HG03378 (cell line): ENCODE measurements around the gene CEP63.
"Not testable (repeated sequence)": the region's sequence is repeated elsewhere in the genome, so short reads cannot be mapped to it uniquely, and the experiment has no call there.

Source experiments
- ATAC-seq: cut with Tn5 transposase; IDR thresholded peaks from one replicate; pipeline ENCODE4 v1.9.1; 2021; ENCODE audit warnings: mild to moderate bottlenecking, moderate library complexity; ENCODE audit not compliant: unreplicated experiment

CEP63 gene

DNA sequence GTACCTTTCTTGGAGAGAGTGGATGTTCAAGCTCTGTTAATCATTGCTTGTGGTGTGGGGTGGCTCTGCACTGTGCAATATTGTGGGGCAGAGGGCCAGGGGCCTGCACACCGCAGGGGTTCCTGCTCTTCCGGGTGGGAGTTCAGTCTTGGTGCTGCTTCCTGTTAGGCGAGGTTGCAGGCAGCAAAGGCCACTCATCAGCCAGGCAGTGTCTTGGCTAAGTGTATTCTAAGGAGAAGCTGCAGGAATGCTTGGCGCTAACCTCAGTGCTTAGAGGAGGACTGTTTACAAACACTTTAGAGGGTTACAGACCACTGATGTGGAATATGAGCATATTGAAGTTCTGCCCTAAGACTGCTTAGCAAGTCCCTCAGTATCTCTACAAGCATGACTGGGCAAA, 81.7 kb downstream of the CEP63 start:
- ATAC-seq = no peak

DNA sequence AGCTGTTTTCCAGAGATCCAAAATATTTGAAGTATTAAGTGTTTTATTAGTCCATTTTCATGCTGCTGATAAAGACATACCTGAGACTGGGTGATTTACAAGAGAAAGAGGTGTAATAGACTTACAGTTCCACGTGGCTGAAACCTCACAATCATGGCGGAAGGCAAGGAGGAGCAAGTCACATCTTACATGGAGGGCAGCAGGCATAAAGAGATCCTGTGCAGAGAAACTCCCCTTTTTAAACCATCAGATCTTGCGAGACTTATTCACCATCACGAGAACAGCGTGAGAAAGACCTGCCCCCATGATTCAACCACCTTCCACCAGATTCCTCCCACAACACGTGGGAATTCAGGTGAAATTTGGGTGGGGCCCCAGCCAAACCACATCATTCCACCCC, 82.9 kb downstream of the CEP63 start:
- no peak for ATAC-seq

DNA sequence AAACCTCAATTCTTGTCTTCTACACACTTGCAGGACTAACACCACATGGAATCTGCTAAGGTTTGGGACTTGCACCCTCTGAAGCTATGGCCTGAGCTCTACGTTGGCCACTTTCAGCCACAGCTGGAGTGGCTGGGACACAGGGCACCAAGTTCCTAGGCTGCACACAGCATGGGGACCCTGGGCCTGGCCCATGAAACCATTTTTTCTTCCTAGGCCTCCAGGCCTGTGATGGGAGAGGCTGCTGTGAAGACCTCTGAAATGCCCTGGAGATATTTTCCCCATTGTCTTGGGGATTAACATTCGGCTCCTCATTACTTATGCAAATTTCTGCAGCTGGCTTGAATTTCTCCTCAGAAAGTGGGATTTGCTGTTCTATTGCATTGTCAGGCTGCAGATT, 84.0 kb downstream of the CEP63 start:
- ATAC-seq = not testable (repeated sequence)

DNA sequence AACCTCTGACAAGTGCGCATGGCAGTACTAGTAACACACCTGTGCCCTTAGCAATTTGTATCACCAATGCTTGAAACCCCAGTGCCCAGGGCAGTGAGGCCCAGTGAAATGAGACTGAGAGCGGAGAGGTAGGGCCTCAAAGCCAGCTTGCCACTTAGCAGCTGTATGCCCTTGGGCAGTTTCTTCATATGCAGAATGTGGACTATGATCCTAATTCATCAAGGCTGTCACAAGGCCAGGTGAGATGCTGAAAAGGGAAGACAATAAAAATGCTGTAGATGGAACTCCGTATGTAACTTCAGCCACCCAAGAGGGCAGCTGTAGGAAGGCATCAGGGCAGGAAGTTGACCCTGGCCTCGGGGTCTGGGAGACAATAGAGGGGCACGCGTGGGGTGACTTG, 90.6 kb downstream of the CEP63 start:
- no peak for ATAC-seq

GRCh38 chr3:134576831-134577230, 91.0 kb downstream of the CEP63 start:
- no peak for ATAC-seq

DNA sequence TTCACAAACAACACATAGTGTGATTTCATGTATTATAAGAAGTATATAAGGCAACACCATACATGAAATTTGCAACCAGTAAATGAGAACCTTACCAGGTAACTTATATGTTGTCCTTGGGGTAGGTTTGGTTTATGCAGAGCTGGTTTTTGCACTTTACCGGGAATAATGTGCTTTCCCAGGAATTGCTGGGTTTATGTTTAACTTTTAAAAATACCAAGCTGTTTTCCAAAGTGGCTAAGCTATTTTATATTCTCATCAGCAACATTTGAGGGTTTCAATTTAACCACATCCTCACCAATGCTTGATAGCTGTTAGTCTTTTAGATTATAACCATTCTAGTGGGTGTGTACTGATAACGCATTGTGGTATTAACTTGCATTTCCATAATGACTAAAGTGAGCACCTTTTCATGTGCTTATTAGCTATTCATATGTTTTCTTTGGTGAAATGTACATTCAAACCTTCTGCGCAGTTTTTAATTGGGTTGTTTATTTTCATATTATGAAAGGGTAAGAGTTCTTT, 93.3 kb downstream of the CEP63 start:
- no peak for ATAC-seq

DNA sequence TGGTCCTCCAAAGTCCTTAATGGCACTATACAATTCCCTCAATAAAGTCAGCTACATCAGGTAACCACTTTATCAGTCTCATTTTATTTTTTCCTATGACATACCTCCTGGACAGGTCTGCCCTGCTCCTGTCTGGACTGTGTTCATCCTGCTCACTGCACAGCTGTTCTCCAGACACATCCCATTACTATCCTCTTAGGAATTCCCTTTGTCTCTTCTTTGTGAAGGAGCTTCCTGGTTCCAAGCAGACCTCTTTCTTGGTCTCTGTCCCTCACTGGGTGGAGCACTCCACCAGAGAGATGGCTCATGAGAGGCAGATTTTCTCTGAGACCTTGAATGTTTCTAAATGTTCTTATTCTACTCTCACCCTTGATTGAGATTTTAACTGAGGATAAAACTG, 104.9 kb downstream of the CEP63 start:
- no peak for ATAC-seq

- no peak for ATAC-seq
Measured at GRCh38 chr3:134592806-134593205, 106.9 kb downstream of the CEP63 start.

DNA sequence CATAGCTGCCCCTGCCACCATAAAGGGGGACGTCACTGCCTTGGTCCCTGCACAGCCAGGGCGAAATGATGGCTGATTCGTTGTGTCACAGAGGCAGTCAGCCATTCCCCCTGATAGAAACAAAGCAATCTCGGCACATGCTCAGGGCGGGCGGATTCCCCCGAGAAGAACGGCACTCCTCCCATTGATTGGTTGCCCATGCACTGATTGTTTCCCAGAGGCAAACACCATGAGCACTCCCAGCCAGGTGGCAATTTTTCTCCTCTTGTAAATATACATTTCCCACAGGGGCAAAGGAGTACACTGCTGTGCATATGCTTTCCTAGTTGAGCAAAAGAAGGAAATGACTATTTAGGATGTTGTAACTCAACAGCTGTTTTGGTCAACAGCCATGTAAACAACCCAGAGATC, 108.5 kb downstream of the CEP63 start:
- no peak for ATAC-seq

GRCh38 chr3:134594986-134595385, 109.1 kb downstream of the CEP63 start:
- not testable (repeated sequence) for ATAC-seq

- ATAC-seq = no peak
Measured at GRCh38 chr3:134597390-134597970, 111.6 kb downstream of the CEP63 start.

- no peak for ATAC-seq
Measured at GRCh38 chr3:134598763-134599545, 113.1 kb downstream of the CEP63 start.

- no peak for ATAC-seq
Measured at GRCh38 chr3:134600206-134600605, 114.3 kb downstream of the CEP63 start.

- ATAC-seq = no peak
Measured at GRCh38 chr3:134600685-134601463, 115.0 kb downstream of the CEP63 start.

- no peak for ATAC-seq
Measured at GRCh38 chr3:134601539-134602439, 115.9 kb downstream of the CEP63 start.

DNA sequence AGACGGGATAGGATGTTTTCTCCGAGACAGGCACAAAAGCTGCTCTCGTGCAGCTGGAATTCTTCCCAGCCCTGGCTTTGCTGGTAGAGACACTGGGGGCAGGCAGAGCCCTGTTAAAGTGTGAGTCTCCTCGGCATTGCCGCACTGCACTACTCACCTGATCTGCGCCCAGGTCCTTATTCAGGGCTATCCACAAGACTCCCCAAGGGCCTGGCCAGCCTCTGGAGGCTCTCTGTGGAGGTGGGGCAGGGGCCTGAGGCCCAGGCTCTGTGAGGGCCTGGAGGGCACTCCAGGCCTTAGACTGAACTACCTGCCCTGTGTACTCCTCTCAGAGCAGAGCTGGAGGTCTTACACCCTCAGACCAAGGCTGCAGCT, 116.6 kb downstream of the CEP63 start:
- ATAC-seq = no peak

GRCh38 chr3:134603480-134603879, 117.6 kb downstream of the CEP63 start:
- ATAC-seq = no peak

- no peak for ATAC-seq
Measured at GRCh38 chr3:134603956-134604355, 118.1 kb downstream of the CEP63 start.

DNA sequence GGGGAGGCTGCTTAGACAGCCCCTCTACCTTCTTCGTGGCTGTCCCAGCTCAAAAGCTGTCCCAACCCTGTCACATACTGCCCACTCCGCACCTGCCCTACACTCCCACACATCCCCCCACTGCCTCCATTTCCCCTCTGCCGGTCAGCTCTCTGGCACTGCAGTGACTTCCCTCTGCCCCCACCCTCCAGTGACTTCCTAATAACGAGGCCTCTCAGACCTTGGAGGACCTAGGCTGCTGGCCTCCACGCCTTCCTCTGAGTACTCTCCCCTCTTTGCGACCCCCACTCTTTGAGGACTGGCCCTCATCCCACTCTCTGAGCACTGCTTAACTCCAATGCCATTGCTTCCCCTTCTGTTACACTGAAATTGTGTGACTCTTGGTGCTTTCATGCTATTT, 119.7 kb downstream of the CEP63 start:
- ATAC-seq = no peak
